ENCODE results near the gene TTC28.

DNA sequence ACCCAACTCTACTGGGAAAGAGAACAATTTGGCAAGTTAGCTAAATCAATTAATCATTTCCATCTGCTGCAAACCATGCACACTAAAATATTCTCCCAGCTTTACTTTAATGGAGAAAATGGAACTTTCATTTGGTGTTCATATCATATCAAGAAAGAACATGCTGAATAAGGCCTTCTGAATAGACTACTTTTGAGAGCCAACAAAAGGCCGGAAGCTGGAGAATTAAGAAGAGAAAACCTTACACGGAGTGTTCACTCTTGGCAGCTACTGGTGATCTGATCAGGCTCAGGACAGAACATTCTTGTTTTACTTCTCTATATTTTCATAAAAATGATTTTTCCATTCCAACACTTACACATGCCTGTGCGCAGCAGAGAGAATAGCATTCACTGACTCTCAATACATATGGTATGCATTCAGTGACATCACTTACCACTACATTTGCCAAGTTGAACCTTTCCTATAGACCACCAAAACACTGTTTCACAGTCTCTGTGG lies 165.3 kb downstream of the TTC28 start:
- TF ChIP-seq, protein P1, sequence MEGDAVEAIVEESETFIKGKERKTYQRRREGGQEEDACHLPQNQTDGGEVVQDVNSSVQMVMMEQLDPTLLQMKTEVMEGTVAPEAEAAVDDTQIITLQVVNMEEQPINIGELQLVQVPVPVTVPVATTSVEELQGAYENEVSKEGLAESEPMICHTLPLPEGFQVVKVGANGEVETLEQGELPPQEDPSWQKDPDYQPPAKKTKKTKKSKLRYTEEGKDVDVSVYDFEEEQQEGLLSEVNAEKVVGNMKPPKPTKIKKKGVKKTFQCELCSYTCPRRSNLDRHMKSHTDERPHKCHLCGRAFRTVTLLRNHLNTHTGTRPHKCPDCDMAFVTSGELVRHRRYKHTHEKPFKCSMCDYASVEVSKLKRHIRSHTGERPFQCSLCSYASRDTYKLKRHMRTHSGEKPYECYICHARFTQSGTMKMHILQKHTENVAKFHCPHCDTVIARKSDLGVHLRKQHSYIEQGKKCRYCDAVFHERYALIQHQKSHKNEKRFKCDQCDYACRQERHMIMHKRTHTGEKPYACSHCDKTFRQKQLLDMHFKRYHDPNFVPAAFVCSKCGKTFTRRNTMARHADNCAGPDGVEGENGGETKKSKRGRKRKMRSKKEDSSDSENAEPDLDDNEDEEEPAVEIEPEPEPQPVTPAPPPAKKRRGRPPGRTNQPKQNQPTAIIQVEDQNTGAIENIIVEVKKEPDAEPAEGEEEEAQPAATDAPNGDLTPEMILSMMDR (IDR thresholded peaks at IDR 0.05) = no peak
- no peak for TF ChIP-seq POLR2A (IDR thresholded peaks at IDR 0.05)

Measured in lower leg skin (tissue), 3 donors.